HCT116 (cell line): ENCODE data around the gene NTNG1.

Source experiments
- CEBPB ChIP-seq: IDR thresholded peaks from 2 replicates; pipeline ENCODE4 v1.6.1; 2012; ENCODE audit warnings: low read depth
- EZH2 ChIP-seq: fragments of 200-600 bp; sonication (generic); IDR thresholded peaks from 2 replicates; pipeline ENCODE4 v1.6.1; 2017; ENCODE audit warnings: antibody characterized with exemption, mixed run types
- POLR2A ChIP-seq: IDR thresholded peaks from 2 replicates; pipeline ENCODE4 v1.7.0; 2011; ENCODE audit warnings: borderline replicate concordance; ENCODE audit not compliant: insufficient read depth, insufficient read length; ENCODE audit errors: extremely low read depth
- RAD21 ChIP-seq: IDR thresholded peaks from 2 replicates; pipeline ENCODE4 v1.6.1; 2012; ENCODE audit warnings: low read depth, mild to moderate bottlenecking
- SP1 ChIP-seq: IDR thresholded peaks from 2 replicates; pipeline ENCODE4 v1.6.1; 2012; ENCODE audit warnings: low read depth
- SRF ChIP-seq: IDR thresholded peaks from 2 replicates; pipeline ENCODE4 v1.6.1; 2012; ENCODE audit warnings: low read depth
- YY1 ChIP-seq: IDR thresholded peaks from 2 replicates; pipeline ENCODE4 v1.6.1; 2011; ENCODE audit warnings: low read length, low read depth, moderate library complexity, mild to moderate bottlenecking; ENCODE audit not compliant: insufficient replicate concordance; ENCODE audit errors: extremely low read depth
- TF ChIP-seq, protein P1 (sequence below), 3 experiments: fragments of 200-600 bp in 1 of 3; sonication (generic) in 1 of 3; IDR thresholded peaks in 2 of 3; conservative IDR thresholded peaks in 1 of 3; 2 replicates each; pipeline ENCODE4 v1.5.1; 2012 to 2017; ENCODE audit warnings: low read depth in 2 of 3, low read length in 2 of 3, antibody characterized with exemption in 1 of 3, borderline replicate concordance in 1 of 3, control low read depth in 1 of 3, mild to moderate bottlenecking in 1 of 3, mixed read lengths in 1 of 3, mixed run types in 1 of 3, moderate library complexity in 1 of 3; ENCODE audit not compliant: insufficient read depth in 1 of 3

GRCh38 chr1:107318932-107319331 lies 178.1 kb downstream of the NTNG1 start:
- TF ChIP-seq SRF (no peak), SP1 (no peak), CEBPB (no peak), POLR2A (no peak), EZH2 (no peak), RAD21 (no peak), YY1 (no peak)
- TF ChIP-seq, protein P1, sequence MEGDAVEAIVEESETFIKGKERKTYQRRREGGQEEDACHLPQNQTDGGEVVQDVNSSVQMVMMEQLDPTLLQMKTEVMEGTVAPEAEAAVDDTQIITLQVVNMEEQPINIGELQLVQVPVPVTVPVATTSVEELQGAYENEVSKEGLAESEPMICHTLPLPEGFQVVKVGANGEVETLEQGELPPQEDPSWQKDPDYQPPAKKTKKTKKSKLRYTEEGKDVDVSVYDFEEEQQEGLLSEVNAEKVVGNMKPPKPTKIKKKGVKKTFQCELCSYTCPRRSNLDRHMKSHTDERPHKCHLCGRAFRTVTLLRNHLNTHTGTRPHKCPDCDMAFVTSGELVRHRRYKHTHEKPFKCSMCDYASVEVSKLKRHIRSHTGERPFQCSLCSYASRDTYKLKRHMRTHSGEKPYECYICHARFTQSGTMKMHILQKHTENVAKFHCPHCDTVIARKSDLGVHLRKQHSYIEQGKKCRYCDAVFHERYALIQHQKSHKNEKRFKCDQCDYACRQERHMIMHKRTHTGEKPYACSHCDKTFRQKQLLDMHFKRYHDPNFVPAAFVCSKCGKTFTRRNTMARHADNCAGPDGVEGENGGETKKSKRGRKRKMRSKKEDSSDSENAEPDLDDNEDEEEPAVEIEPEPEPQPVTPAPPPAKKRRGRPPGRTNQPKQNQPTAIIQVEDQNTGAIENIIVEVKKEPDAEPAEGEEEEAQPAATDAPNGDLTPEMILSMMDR (IDR thresholded peaks at IDR 0.05 in 2 of 3, conservative IDR thresholded peaks at IDR 0.05 in 1 of 3; ENCODE audit: borderline replicate concordance in 1 of 3, insufficient read depth in 1 of 3, low read depth in 2 of 3, low read length in 2 of 3): no peak
